ENCODE measurements around the gene SORBS1. TPM values are rescaled to one million over a fixed set of nuclear protein-coding genes. Genes with fewer than 3 reads are reported as not detected.

Gene SORBS1
- polyA plus RNA-seq, 1 donor from 2014 or later, result 39.5 TPM

DNA sequence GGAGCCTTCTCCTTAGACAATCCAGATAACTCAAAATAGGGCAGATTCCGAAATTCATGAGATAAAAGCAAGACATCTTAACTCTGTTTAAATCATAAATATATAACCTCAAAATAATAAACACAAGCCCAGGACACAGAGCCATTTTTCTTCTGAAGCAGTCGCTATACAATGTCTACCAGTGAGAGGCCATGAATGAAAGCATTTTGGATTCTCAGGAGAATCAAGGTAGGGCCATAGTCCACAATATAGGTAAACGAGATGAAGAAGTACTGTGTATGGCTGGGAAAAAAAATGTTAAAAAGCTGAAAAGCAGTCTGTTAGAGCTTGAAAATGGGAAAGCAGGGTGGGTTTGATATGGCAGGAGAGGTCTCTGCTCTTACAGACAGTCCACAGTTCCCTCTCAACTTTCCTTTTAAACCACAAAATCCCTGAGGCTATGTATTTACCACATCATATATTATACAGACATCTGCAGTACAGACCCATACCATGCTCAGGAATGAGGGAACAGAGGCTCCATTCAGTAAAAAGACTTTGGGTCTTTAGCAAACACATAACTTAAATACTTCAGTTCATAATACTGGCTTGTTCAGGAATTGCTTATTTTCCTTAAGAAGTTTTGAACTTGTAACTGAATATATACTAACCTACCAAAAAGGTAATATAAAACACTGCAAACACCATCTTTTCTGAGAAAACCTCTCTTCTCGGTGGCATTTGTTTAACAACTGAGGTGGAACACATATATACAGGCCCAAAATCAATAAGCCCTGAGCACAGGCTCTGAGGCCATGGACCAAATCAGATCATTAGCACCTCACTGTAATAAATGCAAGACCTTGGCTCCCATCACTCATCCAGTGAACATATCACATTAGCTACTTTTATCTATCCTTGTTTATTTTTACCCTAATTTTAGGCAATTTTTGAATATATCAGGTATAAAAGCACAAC is 109.3 kb downstream of the SORBS1 start:
- no peaks in the 10 kb centered on the region for H3K79me2 ChIP-seq (replicated peaks; ENCODE audit: insufficient read depth, low read length)
- no peaks in the 10 kb centered on the region for H3K9me2 ChIP-seq (ENCODE audit: insufficient read depth, low read length)
- H3K9me3 ChIP-seq (ENCODE audit: low read length), result no peaks in the 10 kb centered on the region
- H3K27ac ChIP-seq (ENCODE audit: low read length), result no peak overlapping the region
- no peak overlapping the region for H3K4me3 ChIP-seq (ENCODE audit: low read length)
- H3F3A ChIP-seq (ENCODE audit: insufficient read depth, low read length, poor library complexity, severe bottlenecking), result no peaks in the 10 kb centered on the region
- no peak overlapping the region for H3K9ac ChIP-seq (ENCODE audit: low read length)
- H2AFZ ChIP-seq (ENCODE audit: low read depth, low read length), result no peak overlapping the region
- no peaks in the 10 kb centered on the region for H3K36me3 ChIP-seq (ENCODE audit: insufficient read depth, low read length)
- H3K4me2 ChIP-seq (ENCODE audit: low read length), result no peak overlapping the region
- no peak for TF ChIP-seq SMC3 (conservative IDR thresholded peaks at IDR 0.05; ENCODE audit: poor library complexity)
- TF ChIP-seq RAD21 (conservative IDR thresholded peaks at IDR 0.05), result no peak
- no peak for TF ChIP-seq TAF1 (IDR thresholded peaks at IDR 0.05; ENCODE audit: low read depth)
- no peak for TF ChIP-seq MXI1 (conservative IDR thresholded peaks at IDR 0.05; ENCODE audit: poor library complexity, severe bottlenecking)
- TF ChIP-seq EP300 (conservative IDR thresholded peaks at IDR 0.05; ENCODE audit: poor library complexity, severe bottlenecking), result no peak
- no peak for TF ChIP-seq POLR2AphosphoS5 (IDR thresholded peaks at IDR 0.05)
- TF ChIP-seq, protein P1, sequence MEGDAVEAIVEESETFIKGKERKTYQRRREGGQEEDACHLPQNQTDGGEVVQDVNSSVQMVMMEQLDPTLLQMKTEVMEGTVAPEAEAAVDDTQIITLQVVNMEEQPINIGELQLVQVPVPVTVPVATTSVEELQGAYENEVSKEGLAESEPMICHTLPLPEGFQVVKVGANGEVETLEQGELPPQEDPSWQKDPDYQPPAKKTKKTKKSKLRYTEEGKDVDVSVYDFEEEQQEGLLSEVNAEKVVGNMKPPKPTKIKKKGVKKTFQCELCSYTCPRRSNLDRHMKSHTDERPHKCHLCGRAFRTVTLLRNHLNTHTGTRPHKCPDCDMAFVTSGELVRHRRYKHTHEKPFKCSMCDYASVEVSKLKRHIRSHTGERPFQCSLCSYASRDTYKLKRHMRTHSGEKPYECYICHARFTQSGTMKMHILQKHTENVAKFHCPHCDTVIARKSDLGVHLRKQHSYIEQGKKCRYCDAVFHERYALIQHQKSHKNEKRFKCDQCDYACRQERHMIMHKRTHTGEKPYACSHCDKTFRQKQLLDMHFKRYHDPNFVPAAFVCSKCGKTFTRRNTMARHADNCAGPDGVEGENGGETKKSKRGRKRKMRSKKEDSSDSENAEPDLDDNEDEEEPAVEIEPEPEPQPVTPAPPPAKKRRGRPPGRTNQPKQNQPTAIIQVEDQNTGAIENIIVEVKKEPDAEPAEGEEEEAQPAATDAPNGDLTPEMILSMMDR (IDR thresholded peaks at IDR 0.05; ENCODE audit: poor library complexity, severe bottlenecking), result no peak
- TF ChIP-seq, protein P2, sequence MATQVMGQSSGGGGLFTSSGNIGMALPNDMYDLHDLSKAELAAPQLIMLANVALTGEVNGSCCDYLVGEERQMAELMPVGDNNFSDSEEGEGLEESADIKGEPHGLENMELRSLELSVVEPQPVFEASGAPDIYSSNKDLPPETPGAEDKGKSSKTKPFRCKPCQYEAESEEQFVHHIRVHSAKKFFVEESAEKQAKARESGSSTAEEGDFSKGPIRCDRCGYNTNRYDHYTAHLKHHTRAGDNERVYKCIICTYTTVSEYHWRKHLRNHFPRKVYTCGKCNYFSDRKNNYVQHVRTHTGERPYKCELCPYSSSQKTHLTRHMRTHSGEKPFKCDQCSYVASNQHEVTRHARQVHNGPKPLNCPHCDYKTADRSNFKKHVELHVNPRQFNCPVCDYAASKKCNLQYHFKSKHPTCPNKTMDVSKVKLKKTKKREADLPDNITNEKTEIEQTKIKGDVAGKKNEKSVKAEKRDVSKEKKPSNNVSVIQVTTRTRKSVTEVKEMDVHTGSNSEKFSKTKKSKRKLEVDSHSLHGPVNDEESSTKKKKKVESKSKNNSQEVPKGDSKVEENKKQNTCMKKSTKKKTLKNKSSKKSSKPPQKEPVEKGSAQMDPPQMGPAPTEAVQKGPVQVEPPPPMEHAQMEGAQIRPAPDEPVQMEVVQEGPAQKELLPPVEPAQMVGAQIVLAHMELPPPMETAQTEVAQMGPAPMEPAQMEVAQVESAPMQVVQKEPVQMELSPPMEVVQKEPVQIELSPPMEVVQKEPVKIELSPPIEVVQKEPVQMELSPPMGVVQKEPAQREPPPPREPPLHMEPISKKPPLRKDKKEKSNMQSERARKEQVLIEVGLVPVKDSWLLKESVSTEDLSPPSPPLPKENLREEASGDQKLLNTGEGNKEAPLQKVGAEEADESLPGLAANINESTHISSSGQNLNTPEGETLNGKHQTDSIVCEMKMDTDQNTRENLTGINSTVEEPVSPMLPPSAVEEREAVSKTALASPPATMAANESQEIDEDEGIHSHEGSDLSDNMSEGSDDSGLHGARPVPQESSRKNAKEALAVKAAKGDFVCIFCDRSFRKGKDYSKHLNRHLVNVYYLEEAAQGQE (IDR thresholded peaks at IDR 0.05; ENCODE audit: borderline replicate concordance), result no peak
- TF ChIP-seq EZH2 (IDR thresholded peaks at IDR 0.05; ENCODE audit: borderline replicate concordance, insufficient read depth, low read length, poor library complexity, severe bottlenecking), result no peak
- H4K20me1 ChIP-seq (ENCODE audit: insufficient read depth), result no peaks in the 10 kb centered on the region
- H3K27me3 ChIP-seq (ENCODE audit: insufficient read depth, low read depth, low read length), result no peaks in the 10 kb centered on the region

DNA sequence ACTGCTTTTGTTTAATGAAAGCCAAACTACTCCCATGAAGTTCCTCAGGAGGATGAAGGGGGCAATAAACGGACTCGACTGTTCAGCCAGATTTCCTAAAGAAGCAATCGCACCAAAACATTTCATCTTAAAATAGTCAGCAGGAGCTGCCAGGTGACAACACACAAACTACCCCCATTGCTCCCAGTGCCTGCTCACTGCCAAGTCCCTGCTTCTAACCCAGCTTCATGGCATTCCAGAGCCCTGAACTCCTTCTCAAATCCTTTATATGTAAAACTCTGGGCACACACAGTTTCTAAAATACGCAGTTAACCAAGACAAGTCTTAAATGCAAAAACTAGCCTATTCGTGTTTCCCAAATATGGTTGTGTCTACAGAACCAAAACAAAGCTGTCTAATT is 110.0 kb downstream of the SORBS1 start:
- H3K36me3 ChIP-seq (ENCODE audit: insufficient read depth, low read length), result no peaks in the 10 kb centered on the region

More for the DNA sequence above, 110.0 kb downstream of the SORBS1 start:
- TF ChIP-seq MXI1 (conservative IDR thresholded peaks at IDR 0.05; ENCODE audit: poor library complexity, severe bottlenecking) (no peak), POLR2AphosphoS5 (IDR thresholded peaks at IDR 0.05) (no peak)
- Histone ChIP-seq H3K9ac (ENCODE audit: low read length) (no peak overlapping the region), H4K20me1 (ENCODE audit: insufficient read depth) (no peaks in the 10 kb centered on the region), H3K9me3 (ENCODE audit: low read length) (no peaks in the 10 kb centered on the region), H3K4me2 (ENCODE audit: low read length) (no peak overlapping the region), H3K27ac (ENCODE audit: low read length) (no peak overlapping the region), H3K9me2 (ENCODE audit: insufficient read depth, low read length) (no peaks in the 10 kb centered on the region), H2AFZ (ENCODE audit: low read depth, low read length) (no peak overlapping the region), H3K79me2 (replicated peaks; ENCODE audit: insufficient read depth, low read length) (no peaks in the 10 kb centered on the region), H3F3A (ENCODE audit: insufficient read depth, low read length, poor library complexity, severe bottlenecking) (no peaks in the 10 kb centered on the region), H3K4me3 (ENCODE audit: low read length) (no peak overlapping the region), H3K27me3 (ENCODE audit: insufficient read depth, low read depth, low read length) (no peaks in the 10 kb centered on the region)

Measured in neural cell (in vitro differentiated cells).